RKO (cell line): ENCODE measurements around the gene GET4.
"Not testable (repeated sequence)": the region's sequence is repeated elsewhere in the genome, so short reads cannot be mapped to it uniquely, and the experiment has no call there.

Experiments used
- DNase-seq: peaks from one replicate; pipeline ENCODE4 v3.0.0-alpha.2; 2016; ENCODE audit warnings: low spot score

Gene GET4

DNA sequence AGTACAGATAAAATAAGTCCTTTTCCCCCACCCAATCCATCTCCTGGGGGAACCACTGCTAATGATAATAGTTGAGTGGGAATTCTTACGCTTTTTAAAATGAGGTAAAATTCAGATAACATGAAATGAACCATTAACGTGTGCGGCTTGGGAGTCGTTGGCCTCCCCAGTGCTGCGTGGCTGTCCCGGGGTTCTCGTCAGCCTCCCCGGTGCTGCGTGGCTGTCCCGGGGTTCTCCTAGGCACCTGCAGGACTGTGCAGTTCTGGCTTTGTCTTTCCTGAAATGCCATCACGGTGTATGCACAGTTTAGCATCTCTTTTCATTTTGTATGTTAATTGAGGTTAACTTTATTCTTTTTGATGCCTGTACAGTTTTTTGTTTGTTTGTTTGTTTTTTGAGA lies 30.6 kb upstream of the GET4 start:
- no peak for DNase-seq

DNA sequence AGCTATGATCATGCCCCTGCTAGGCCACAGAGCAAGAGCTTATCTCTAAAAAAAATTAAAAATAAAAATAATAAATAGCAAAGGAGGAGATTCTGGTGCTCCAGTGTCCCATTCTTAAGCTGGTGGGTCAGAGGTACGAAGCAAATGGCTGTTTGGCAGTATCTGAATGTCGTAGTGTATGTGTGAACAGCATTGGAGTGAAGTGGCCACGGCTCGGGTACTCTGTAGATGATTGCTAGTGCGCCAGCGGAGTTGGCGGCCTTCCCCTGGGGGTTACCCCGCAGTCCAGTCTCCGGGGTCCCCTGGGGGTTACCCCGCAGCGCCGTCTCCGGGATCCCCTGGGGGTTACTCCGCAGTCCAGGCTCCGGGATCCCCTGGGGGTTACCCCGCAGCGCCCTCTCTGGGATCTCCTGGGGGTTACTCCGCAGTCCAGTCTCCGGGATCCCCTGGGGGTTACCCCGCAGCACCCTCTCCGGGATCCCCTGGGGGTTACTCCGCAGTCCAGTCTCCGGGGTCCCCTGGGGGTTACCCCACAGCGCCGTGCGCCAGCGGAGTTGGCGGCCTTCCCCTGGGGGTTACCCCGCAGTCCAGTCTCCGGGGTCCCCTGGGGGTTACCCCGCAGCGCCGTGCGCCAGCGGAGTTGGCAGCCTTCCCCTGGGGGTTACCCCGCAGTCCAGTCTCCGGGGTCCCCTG lies 29.2 kb upstream of the GET4 start:
- DNase-seq, result not testable (repeated sequence)

DNA sequence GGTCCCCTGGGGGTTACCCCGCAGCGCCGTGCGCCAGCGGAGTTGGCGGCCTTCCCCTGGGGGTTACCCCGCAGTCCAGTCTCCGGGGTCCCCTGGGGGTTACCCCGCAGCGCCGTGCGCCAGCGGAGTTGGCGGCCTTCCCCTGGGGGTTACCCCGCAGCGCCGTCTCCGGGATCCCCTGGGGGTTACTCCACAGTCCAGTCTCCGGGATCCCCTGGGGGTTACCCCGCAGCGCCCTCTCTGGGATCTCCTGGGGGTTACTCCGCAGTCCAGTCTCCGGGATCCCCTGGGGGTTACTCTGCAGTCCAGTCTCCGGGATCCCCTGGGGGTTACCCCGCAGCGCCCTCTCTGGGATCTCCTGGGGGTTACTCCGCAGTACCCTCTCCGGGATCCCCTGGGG lies 28.6 kb upstream of the GET4 start:
- DNase-seq, result not testable (repeated sequence)

DNA sequence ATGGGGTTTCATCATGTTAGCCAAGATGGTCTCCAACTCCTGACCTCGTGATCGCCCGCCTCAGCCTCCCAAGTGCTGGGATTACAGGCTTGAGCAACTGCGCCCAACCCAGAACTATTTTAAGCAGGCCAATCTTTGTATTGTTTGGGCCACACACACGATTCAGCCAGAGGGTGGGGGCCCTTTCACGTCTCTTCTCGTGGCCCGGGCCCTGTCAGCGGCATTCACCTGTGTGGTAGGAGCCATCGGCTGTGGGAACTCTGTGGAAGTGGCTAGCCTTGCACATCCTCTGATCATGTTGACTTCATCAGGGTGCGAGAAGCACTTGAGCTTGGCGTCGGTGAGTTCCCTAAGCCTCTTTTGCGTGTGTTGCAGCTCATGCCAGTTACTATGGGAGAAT lies 27.2 kb upstream of the GET4 start:
- no peak for DNase-seq

DNA sequence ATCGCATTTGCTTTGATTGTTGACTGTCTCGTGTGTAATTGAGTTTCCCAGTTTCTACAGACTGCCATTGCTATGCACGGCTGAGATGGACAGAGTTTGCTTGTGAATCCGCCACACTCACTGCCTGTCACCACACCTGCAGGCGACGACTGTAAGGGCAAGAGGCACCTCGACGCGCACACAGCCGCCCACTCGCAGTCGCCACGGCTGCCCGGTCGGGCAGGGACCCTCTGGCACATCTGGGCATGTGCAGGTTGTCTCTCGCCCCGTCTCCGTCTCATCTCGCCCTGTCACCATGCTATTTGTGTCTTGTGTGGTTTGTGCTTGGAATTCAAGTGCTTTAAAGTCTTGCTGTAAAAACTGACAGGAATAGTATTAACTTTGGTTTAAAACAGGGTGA lies 26.6 kb upstream of the GET4 start:
- DNase-seq, result no peak

DNA sequence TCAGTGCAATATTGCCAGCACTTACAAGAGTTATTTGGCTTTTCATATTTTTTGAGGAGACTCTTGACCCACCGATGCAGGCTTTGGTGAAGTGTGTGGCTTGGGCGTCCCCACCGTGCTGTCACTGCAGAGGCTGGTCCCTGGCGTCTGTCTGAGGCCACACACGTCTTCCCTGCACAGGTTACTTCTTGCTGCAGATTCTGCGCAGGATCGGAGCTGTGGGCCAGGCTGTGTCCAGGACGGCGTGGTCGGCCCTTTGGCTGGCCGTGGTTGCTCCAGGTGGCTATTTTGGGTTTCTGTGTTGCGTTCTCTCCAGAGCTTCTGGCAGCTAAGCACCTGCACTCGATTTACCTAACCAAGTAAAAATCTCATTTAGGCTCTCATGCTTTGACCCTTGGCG lies 25.1 kb upstream of the GET4 start:
- DNase-seq, result no peak

DNA sequence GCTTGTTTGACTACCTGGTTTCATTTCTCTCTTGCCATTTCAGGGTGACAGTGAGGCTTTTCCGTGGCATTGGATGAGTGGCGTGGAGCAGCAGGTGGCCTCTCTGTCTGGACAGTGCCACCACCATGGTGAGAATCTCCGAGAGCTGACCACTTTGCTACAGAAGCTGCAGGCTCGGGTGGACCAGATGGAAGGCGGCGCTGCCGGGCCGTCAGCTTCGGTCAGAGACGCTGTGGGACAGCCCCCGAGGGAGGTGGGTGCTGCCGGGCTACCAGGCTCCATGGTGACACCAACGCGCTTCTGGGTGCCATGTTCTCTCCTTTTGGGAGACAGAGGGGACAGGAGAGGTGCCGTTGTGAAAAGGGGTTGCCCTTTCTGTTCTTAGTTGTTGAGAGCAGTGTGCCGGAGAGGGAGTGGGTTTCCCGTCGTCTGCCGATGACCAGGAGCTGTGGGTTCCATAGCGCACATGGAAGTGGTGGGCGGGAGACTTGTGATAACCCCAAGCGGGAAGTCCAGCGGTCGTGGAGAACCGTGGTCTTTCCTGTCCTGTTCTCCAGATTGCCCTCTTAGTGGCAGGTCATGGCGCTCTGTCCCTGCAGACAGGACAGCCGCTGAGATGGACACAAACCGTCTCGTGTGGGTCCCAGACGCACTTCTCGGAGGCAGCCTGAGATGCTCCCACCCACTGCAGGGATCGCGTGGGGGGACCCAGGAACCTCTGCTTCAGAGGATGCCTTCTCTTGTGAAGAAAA lies 22.8 kb upstream of the GET4 start:
- no peak for DNase-seq

DNA sequence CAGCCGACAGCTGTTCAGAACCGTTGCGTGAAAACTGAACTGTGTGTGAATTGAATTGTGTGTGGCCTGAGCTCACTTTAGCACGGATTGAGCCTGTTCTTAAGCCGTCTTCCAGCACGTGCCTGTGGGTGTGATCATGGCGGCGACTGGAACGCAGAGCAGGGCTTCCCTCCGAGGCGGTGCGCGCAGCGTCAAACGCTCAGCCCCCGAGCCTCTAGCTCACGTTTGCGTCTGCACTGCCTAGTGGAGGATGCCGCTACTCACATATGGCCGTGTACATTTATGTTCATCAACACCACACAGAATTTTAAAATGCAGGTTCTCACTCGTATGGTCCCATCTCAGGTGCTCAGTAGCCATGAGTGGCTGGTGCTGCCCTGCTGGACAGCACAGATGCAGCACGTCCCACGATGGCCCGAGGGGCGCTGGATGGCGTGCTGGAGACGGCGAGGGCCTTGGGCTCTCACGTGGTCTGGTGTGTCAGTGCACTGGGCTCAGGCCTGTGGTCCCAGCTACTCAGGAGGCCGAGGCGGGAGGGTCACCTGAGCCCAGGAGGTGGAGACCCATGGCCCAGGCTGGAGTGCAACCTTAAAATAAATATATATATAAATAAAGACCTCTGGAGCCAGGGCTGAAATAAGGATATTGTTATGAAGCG lies 22.1 kb upstream of the GET4 start:
- DNase-seq, result no peak

DNA sequence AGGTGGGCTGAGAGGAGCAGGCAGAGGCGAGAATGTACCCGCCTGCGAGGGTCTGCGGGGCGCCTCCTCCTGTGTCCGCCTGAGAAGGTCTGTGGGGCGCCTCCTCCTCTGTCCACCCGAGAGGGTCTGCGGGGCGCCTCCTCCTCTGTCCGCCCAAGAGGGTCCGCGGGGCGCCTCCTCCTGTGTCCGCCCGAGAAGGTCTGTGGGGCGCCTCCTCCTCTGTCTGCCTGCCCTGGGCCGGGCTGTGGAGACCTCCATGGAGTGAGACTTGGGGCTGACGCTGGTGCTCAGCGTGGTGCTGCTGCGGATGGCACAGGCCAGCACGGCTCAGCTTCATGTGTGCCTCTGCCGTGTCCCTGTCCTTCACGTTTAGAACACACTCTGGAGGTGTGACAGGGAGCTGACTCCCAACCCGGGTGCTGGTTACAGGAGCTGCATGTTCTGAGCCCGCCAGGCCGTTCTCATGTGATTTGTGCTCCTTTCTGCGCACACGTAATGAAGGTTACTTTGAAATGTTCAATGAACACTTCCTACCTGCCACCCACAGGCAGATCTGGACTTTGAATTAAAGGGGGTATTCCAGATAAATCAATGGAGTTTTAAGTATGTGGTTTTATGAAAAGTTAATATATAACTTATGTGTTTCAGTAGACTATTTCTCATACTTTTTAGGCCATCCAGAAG lies 20.5 kb upstream of the GET4 start:
- DNase-seq, result no peak

DNA sequence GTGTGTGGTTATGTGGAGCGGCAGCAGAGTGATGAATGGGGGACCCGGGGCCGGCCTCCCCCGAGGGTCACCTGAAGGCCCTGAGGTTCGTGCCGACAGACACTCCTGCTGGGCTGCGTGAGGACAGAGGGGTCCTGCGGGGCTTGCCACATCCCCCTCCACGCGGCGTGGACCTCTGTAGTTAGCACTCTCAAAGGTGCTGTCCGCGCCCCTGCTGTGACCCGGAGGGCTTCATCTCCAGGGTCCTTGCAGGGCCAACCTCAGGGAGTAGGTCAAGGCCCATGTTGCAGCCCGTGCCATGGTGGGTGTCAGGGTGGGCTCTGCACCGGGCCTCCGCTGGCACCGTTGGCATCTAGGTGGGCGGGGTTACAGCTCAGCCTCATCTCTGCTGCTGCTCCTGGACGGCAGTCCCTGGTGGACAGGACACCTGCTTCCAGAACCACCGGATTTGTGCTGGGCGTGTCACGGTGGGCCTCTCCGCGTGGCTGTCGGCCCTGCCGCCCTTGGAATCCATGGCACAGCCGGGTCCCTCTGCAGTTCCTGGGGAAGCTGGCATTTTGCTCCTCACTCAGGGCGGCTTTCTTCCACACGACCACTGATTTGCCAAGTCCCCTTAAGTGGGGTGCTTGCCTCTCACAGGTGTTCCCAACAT lies 19.8 kb upstream of the GET4 start:
- no peak for DNase-seq

DNA sequence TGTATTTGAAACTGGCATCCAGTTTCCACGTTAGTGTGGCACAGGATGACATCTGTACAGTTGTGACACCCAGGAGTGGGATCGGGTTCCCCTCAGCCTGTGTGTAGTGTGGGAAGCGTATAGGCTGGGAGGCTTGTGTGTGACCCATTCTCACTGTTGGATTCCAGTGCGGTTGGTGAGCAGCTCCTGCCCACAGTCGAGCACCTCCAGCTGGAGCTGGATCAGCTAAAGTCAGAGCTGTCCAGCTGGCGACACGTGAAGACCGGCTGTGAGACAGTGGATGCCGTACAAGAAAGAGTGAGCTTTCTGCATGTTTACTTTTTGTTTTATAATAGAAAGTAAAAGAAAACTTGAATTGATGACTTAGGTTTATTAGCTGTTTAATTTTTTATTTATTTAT lies 18.7 kb upstream of the GET4 start:
- DNase-seq, result no peak

DNA sequence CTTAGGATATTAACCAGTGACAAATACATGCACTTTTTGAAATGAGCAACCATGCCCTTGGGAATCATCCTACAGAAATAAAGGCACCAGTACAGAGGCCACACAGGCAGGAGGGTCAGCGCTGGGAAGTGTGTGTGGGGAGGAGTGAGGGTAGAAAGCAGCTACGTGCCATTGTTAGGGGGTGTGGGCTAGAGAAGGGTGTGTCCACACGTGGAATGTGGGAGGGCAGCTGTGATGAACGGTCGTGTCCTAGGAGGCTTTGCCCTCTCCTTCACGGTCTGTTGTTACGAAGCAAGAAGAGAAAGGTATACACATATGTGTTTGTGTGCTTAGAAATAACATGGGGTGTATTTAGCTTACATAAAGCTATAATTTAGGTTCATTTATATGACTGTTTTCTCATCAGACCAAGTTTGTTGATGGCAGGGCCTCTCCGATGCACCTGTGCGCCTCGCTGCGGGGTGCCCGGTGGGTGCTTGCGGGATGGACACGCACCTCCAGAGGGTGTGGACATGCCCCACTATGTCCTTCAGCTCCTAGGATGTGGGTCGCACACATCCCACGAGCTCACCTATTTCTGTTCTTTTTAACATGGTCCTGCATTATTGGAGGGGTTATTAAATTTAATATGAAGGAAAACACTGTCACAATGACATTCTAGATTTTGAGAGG lies 16.9 kb upstream of the GET4 start:
- no peak for DNase-seq

DNA sequence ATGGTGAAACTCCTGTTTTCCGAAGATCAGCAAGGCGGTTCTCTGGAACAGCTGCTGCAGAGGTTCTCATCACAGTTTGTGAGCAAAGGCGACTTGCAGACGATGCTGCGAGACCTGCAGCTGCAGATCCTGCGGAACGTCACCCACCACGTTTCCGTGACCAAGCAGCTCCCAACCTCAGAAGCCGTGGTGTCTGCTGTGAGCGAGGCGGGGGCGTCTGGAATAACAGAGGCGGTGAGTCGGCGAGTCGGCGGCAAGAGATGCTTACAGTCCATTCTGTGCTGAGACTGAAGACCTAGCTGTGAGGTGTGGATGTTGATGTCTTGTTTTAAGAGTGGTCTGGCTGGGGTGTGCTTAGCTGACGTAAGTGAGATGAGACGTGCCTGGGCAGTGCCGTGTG lies 16.2 kb upstream of the GET4 start:
- DNase-seq, result no peak

DNA sequence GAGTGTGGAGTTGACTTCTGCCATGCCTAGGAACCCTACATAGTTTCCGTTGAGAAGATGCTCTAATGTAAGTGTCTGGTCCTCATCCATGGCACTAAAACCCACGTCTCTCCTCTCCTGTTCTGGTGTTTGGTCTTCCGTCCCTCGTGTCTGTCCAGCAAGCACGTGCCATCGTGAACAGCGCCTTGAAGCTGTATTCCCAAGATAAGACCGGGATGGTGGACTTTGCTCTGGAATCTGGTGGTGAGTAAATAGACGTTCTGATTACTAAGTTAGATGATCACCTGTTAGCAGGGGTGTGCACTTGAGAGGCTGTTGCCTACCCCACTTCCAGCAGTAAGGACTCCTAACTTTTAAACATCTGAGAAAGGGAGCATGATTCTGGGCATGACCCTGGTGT lies 15.1 kb upstream of the GET4 start:
- no peak for DNase-seq

DNA sequence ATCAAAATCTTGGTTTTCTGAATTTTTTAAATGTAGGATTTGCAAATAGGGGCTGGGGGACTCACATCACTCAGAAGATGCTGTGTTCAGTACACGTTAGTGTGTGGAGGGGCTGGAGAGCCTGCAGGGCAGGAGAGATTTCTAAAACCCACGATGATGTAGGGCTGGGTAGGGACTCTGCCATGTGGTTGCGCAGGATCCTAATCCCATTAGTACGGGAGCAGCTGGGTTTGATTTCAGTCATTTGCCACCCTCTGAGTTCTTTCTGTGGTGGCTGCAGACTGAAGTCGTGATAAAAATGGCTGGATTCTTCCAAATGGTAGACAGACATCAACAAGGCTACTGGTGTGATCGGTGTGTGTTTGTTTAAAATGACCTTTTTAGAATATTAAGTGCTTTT lies 14.2 kb upstream of the GET4 start:
- no peak for DNase-seq

DNA sequence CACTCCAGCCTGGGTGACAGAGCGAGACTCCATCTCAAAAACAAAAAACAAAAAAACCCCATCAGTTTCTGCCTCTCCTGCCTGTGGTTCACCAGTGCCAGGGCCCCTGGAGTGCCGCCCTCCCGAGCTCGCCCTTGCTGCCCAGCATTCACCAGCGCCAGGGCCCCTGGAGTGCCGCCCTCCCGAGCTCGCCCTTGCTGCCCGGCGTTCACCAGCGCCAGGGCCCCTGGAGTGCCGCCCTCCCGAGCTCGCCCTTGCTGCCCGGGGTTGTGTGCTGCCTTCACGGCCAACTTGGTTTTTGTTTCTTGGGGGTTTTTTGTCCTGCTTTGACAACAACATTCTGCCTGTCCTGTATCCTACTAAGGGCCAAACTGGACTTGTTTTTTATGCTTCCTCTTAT lies 13.2 kb upstream of the GET4 start:
- DNase-seq, result no peak

DNA sequence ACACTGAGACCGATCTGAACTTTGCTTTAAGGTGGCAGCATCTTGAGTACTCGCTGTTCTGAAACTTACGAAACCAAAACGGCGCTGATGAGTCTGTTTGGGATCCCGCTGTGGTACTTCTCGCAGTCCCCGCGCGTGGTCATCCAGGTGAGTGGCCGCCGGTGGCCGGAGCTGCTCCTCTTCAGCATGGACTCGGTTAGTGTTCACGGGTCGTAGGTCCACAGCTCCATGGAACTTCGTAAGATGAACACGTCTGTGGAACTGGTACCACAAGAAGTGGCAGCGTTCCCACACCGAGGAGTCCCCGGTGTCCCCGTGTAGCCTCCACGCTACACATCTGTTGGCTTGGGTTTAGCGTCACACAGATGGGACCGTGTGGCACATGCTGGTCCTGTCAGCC lies 10.4 kb upstream of the GET4 start:
- DNase-seq, result no peak

DNA sequence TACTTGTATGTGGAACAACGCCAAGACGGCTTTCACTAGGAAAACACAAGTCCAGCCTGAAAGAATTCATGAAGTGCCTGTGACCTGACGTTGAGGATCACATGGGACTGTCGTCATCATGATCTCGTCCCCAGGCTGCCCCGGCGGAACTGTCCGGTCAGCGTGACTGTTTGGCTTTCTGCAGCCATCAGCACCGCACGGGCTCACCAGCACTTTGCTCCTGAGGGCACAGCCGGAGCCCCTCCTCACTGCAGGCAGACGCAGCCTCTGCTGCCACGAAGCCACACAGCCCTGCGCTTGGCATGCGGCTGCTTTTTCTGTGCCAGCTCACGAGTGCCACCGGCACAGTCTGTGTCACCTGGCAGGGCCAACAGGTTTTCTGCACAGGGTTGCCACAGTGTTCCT lies 9.4 kb upstream of the GET4 start:
- no peak for DNase-seq

DNA sequence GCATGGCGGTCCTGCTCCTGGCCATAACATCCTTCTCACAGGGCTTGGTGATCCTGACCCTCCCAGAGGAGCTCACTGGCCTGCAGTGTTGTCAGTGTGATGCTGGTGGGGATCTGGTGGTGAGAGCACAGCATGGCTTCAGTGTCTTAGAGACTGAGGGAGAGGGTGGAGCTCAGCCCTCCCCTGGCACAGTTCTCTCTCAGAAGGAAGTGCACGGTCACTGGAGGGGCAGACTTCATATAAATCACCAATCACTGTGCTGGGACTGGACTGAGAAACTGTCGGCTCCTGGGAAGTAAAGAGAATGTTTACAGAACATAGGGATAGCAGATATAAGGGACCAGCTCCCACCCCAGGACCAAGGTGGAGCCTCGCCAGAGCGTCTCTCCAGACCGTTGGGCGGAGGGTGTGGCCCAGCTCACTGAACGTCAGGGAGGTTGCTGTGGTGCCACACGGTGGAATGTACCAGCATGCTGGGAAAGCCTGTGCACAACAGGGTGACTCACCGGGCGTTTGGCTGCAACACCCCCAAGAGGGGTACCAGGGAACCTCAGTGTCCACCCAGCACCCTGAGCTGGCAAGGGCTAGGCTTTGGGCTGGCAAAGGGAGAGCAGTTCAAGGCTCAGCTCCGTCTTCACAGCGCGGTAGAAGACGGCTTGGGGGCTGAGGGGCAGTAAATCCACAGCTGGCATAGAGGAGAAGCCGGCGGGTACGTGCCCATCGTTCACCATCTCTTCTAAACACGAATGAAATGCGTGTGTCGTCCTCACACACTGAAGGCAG lies 8.8 kb upstream of the GET4 start:
- no peak for DNase-seq

DNA sequence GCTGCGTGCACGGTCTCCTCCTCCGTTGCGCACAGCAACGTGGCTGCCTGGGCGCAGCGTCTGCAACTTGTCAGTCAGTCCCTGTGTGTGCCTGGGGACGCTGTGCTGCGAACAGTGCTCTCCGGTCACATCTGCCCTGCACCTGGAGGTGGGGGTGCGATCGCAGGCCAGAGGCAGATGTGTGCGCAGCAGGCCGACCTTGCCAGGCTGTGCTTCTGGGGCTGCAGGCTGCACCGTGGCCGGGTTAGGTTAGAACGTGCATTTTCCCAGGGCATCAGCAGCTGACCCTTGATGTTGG lies 8.2 kb upstream of the GET4 start:
- no peak for DNase-seq

DNA sequence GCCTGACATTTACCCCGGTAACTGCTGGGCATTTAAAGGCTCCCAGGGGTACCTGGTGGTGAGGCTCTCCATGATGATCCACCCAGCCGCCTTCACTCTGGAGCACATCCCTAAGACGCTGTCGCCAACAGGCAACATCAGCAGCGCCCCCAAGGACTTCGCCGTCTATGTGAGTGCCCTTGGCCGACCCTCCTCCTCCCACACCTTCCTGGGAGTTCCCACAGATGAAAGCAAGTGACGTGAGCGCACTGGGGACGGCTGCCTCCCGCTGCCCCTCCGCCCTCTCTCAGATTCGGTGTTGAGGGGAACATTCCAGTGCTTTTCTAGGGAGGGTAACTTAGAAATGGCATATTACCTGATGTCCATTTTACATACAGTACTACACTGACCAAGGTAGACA lies 7.0 kb upstream of the GET4 start:
- no peak for DNase-seq
